HepG2 (cell line): ENCODE measurements around the gene LDLRAD3.

Experiments used
- ATF6 ChIP-seq: sonication (generic); formaldehyde crosslinking; conservative IDR thresholded peaks from 2 replicates; pipeline ENCODE4 v1.4.0; 2020; ENCODE audit warnings: missing genetic modification reagents
- MAFK ChIP-seq, 2 experiments: IDR thresholded peaks in 1 of 2; conservative IDR thresholded peaks in 1 of 2; 2 replicates each; pipeline ENCODE4 v1.6.1; 2011; ENCODE audit warnings: improper control_type of control experiment in 2 of 2, low read length in 2 of 2
- NR2C2 ChIP-seq: sonication (generic); formaldehyde crosslinking; IDR thresholded peaks from 2 replicates; pipeline ENCODE4 v1.4.0; 2020; ENCODE audit warnings: missing genetic modification reagents, mild to moderate bottlenecking, moderate library complexity, borderline replicate concordance
- POLR2A ChIP-seq, 2 experiments: IDR thresholded peaks; 2 replicates each; pipeline ENCODE4 v1.6.1; 2011; ENCODE audit warnings: low read depth in 2 of 2, low read length in 2 of 2, mild to moderate bottlenecking in 1 of 2, moderate library complexity in 1 of 2; ENCODE audit not compliant: insufficient read depth in 1 of 2
- POLR2AphosphoS5 ChIP-seq: IDR thresholded peaks from 2 replicates; pipeline ENCODE4 v1.6.1; 2012; ENCODE audit warnings: low read depth, low read length
- RELA ChIP-seq: sonication (generic); formaldehyde crosslinking; IDR thresholded peaks from 2 replicates; pipeline ENCODE4 v1.4.0; 2020; ENCODE audit warnings: missing genetic modification reagents
- RFX5 ChIP-seq: IDR thresholded peaks from 2 replicates; pipeline ENCODE4 v1.6.1; 2011; ENCODE audit warnings: low read depth, low read length, improper control_type of control experiment
- ZEB1 ChIP-seq: IDR thresholded peaks from 2 replicates; pipeline ENCODE4 v1.6.1; 2012; ENCODE audit warnings: mild to moderate bottlenecking, low read depth, inconsistent platforms; ENCODE audit not compliant: insufficient replicate concordance
- ZNF24 ChIP-seq: fragments of 450-650 bp; IDR thresholded peaks from 2 replicates; pipeline ENCODE4 v1.6.1; 2017; ENCODE audit warnings: antibody characterized with exemption, mild to moderate bottlenecking
- TF ChIP-seq, protein P1 (sequence below): sonication (generic); formaldehyde crosslinking; IDR thresholded peaks from 2 replicates; pipeline ENCODE4 v1.5.0; 2020; ENCODE audit warnings: mild to moderate bottlenecking, missing genetic modification reagents, moderate library complexity
- TF ChIP-seq, protein P2 (sequence below): sonication (generic); formaldehyde crosslinking; IDR thresholded peaks from 2 replicates; pipeline ENCODE4 v1.5.0; 2020; ENCODE audit warnings: mild to moderate bottlenecking, missing genetic modification reagents
- TF ChIP-seq, protein P3 (sequence below): IDR thresholded peaks from 2 replicates; pipeline ENCODE4 v1.6.1; 2012; ENCODE audit warnings: inconsistent platforms

- TF ChIP-seq ATF6 (CRISPR knock-in tag), result no peak
- TF ChIP-seq, protein P1, sequence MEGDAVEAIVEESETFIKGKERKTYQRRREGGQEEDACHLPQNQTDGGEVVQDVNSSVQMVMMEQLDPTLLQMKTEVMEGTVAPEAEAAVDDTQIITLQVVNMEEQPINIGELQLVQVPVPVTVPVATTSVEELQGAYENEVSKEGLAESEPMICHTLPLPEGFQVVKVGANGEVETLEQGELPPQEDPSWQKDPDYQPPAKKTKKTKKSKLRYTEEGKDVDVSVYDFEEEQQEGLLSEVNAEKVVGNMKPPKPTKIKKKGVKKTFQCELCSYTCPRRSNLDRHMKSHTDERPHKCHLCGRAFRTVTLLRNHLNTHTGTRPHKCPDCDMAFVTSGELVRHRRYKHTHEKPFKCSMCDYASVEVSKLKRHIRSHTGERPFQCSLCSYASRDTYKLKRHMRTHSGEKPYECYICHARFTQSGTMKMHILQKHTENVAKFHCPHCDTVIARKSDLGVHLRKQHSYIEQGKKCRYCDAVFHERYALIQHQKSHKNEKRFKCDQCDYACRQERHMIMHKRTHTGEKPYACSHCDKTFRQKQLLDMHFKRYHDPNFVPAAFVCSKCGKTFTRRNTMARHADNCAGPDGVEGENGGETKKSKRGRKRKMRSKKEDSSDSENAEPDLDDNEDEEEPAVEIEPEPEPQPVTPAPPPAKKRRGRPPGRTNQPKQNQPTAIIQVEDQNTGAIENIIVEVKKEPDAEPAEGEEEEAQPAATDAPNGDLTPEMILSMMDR (CRISPR knock-in tag), result no peak
- TF ChIP-seq RFX5, result no peak
- TF ChIP-seq, protein P2, sequence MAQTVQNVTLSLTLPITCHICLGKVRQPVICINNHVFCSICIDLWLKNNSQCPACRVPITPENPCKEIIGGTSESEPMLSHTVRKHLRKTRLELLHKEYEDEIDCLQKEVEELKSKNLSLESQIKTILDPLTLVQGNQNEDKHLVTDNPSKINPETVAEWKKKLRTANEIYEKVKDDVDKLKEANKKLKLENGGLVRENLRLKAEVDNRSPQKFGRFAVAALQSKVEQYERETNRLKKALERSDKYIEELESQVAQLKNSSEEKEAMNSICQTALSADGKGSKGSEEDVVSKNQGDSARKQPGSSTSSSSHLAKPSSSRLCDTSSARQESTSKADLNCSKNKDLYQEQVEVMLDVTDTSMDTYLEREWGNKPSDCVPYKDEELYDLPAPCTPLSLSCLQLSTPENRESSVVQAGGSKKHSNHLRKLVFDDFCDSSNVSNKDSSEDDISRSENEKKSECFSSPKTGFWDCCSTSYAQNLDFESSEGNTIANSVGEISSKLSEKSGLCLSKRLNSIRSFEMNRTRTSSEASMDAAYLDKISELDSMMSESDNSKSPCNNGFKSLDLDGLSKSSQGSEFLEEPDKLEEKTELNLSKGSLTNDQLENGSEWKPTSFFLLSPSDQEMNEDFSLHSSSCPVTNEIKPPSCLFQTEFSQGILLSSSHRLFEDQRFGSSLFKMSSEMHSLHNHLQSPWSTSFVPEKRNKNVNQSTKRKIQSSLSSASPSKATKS, result no peak
- TF ChIP-seq POLR2A (IDR thresholded peaks at IDR 0.05; ENCODE audit: insufficient read depth in 1 of 2, low read depth in 2 of 2, low read length in 2 of 2), result no peak
- no peak for TF ChIP-seq NR2C2 (CRISPR knock-in tag)
- no peak for TF ChIP-seq ZEB1
- TF ChIP-seq POLR2AphosphoS5, result no peak
- no peak for TF ChIP-seq MAFK (conservative IDR thresholded peaks at IDR 0.05 in 1 of 2, IDR thresholded peaks at IDR 0.05 in 1 of 2; ENCODE audit: low read length in 2 of 2)
- no peak for TF ChIP-seq RELA (CRISPR knock-in tag)
- no peak for TF ChIP-seq ZNF24
- TF ChIP-seq, protein P3, sequence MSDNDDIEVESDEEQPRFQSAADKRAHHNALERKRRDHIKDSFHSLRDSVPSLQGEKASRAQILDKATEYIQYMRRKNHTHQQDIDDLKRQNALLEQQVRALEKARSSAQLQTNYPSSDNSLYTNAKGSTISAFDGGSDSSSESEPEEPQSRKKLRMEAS, result no peak
These were observed 82.6 kb downstream of the LDLRAD3 start for GRCh38 chr11:36026315-36026968.
